Omental fat pad (tissue), 4 donors: ENCODE measurements around the gene MCM8. TPM values are rescaled to one million over a fixed set of nuclear protein-coding genes. Genes with fewer than 3 reads are reported as not detected.
A peak's percentile ranks its signal among the peaks of the same experiment; 100 is the strongest.
"Not testable (repeated sequence)": the region's sequence is repeated elsewhere in the genome, so short reads cannot be mapped to it uniquely, and the experiment has no call there.

Experiments used
- ATAC-seq: fragments of 150-250 bp; one replicate; pipeline ENCODE4 v1.9.1; 2016; ENCODE audit warnings: mild to moderate bottlenecking, moderate library complexity; ENCODE audit not compliant: low FRiP score
- DNase-seq: peaks from one replicate; pipeline ENCODE4 v3.0.0-alpha.2; 2019; ENCODE audit warnings: low spot score
- total RNA-seq, 4 donors: library from RNA; depleted of rRNA; stranded (reverse); fragments of >200 nt; gene quantifications; one replicate each; pipeline ENCODE4 v1.1.0, GENCODE V29; 2016
- TF ChIP-seq, protein P1 (sequence below), 3 donors: fragments of 450-650 bp; IDR thresholded peaks; one replicate each; pipeline ENCODE4 v1.5.1; 2016 to 2017; ENCODE audit warnings: antibody characterized with exemption in 3 of 3, mild to moderate bottlenecking in 3 of 3, moderate library complexity in 2 of 3

MCM8 gene
- total RNA-seq, 4 donors from 2014 or later = 2.3 to 8.0 (median 3.1) TPM

DNA sequence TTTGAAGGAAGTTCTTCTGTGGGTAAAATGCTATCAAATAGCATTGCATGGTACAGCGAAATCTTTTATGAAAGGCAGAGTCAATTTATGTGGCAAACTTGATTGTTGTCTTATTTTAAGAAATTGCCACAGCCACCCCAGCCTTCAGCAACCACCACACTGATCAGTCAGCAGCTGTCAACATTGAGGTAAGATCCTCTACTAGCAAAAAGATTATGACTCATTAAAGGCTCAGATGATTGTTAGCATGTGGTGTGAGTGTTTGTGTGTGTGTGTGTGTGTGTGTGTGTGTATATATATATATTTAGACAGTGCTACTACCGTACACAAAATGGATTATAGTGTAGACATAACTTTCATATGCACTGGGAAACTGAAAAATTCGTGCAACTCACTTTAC, 75.6 kb downstream of the MCM8 start:
- TF ChIP-seq, protein P1, sequence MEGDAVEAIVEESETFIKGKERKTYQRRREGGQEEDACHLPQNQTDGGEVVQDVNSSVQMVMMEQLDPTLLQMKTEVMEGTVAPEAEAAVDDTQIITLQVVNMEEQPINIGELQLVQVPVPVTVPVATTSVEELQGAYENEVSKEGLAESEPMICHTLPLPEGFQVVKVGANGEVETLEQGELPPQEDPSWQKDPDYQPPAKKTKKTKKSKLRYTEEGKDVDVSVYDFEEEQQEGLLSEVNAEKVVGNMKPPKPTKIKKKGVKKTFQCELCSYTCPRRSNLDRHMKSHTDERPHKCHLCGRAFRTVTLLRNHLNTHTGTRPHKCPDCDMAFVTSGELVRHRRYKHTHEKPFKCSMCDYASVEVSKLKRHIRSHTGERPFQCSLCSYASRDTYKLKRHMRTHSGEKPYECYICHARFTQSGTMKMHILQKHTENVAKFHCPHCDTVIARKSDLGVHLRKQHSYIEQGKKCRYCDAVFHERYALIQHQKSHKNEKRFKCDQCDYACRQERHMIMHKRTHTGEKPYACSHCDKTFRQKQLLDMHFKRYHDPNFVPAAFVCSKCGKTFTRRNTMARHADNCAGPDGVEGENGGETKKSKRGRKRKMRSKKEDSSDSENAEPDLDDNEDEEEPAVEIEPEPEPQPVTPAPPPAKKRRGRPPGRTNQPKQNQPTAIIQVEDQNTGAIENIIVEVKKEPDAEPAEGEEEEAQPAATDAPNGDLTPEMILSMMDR (IDR thresholded peaks at IDR 0.05) = no peak
- ATAC-seq (no peak), DNase-seq (no peak)

DNA sequence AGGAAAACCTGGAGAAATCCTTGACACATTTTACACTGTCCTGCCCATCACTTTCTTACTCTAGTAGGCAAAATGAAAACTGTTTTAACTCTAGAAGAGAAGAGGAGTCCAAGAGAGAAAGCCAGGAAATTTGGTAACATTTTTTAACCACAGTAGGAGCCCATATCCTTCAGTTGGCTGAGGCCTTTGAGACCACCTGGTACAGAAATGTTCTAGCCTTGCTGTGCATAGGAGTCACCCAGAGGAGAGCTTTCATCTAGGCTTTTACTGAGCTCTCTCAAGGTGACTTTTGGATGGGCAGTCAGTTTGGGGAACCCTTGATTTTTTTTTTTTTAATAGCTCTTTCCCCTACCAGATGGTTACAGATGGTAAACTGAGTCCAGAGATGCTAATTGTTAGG, 78.4 kb downstream of the MCM8 start:
- DNase-seq = no peak
- TF ChIP-seq, protein P1 (IDR thresholded peaks at IDR 0.05) = no peak
- no peak for ATAC-seq

DNA sequence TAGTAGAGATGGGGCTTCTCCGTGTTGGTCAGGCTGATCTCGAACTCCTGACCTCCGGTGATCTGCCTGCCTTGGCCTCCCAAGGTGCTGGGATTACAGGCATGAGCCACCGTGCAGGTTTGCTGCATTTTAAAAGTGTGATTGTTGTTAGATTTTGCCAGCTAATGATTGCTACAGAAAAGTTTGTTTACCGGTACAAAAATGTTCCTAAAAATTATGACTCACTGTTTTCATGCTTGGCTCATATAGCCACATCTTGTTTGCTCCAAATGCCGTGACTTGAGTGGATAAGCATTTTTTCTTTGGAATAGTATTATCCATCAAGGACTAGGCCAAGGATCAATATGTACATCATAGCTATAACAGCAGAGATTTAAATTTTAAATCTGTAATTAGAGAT, 79.1 kb downstream of the MCM8 start:
- DNase-seq (no peak), ATAC-seq (peak; percentile 74)

DNA sequence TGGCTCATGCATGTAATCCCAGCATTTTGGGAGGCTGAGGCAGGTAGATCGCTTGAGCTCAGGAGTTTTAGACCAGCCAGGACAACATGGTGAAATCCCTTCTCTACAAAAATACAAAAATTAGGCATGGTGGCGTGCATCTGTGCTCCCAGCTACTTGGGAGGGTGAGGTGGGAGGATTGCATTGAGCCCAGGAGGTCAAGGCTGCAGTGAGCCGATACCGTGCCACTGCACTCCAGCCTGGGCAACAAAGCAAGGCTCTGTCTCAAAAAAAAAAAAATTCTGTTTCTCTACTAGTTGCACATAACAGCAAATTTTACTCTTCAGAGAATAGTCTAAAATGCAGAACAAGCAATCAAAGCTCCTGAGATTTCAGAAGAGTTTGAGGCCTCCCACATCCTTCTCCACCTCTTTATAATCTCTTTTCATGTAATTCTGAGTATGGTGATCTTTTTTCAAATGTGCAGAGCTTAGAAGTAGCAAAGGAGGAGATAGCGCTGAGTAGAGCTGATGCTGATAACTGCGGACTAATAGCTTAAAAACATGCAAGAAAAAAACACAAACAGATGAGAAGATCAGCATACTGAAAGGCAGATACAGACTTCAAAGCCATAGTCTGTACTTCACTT, 80.1 kb downstream of the MCM8 start:
- DNase-seq (no peak), ATAC-seq (peak; percentile 10)
- TF ChIP-seq, protein P1 (IDR thresholded peaks at IDR 0.05) = no peak

More for the DNA sequence above, 79.1 kb downstream of the MCM8 start:
- TF ChIP-seq, protein P1 (IDR thresholded peaks at IDR 0.05) = no peak

DNA sequence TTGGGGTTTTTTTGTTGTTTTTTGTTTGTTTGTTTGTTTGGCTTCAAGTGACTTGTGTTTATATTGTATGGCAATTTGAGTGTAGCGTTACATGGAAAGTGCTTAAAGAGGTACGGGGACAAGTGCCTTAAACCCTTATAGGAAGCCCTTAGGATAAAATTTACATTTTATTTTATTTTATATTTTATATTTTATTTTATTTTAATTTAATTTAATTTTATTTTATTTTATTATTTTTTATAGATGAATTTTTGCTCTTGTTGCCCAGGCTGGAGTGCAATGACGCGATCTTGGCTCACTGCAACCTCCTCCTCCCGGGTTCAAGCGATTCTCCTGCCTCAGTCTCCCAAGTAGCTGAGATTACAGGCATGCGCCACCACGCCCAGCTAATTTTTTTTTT, 82.5 kb downstream of the MCM8 start:
- ATAC-seq, DNase-seq: not testable (repeated sequence)

DNA sequence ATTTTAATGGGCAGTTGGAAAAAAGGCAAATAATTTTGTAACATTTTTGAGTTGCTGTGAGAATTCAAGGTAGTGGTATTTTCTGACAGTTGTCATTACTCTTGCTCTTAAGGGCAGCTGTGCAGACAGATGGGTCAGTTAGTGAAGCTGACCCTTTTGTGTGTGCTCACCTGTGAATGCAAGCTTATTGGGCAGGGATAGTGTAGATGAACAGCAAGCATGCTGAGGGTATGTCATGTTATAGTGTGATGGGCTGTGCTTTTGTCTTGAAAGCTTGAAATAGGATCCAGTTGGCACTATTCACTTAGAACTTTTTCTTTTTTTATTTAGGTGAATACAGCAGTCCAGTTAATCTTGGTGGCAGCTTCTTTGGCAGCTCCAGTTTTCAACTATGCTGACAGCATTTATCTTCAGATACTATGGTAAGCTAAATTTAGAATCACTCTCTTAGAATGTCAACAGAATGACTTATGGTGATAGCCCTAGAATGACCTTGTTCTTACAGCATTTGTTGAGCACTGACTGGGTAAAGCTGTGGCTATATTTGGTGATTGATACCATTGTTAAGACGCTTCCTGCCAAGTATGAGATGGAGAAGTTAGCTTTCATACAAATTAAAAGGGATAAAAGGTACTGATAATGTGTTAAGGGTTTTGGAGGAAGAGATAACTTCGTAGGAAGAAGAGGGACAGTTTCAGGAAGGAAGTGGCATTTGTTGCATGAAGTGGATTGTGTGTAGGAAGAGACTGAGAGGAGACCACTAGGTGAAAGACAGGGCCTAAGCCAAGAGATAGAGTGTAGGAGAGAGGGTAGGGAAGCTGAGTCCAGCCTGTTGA, 83.9 kb downstream of the MCM8 start:
- TF ChIP-seq, protein P1 (IDR thresholded peaks at IDR 0.05) = no peak
- DNase-seq (no peak), ATAC-seq (no peak)

DNA sequence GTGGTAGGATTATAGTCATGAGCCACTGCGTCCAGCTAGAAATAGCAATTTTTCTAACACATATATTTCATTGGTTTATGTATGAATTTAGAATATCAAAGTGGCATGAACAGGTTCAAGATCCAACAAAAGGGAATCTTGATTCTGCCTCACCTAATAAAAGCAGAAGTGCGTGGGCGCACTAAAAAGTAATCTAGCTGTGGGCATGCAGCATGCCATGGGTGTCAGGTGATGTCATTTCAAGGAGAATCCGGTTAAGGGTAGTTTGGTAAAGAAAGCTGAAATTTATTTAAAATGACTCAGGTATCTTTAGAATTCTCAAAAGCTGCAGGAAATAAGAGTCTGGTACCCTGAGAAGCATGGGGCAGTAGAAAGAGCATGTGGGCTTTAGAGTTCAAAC, 85.8 kb downstream of the MCM8 start:
- ATAC-seq (no peak), DNase-seq (no peak)
- TF ChIP-seq, protein P1 (IDR thresholded peaks at IDR 0.05) = no peak
